ENCODE results near the gene ZNF398.
"Not testable (repeated sequence)": the region's sequence is repeated elsewhere in the genome, so short reads cannot be mapped to it uniquely, and the experiment has no call there.

The ZNF398 gene

GRCh38 chr7:149197675-149198074 is 50.4 kb downstream of the ZNF398 start:
- DNase-seq (ENCODE audit: low spot score), result no peak

GRCh38 chr7:149198161-149198816 is 51.0 kb downstream of the ZNF398 start:
- DNase-seq (ENCODE audit: low spot score), result no peak

GRCh38 chr7:149199234-149199995 is 52.2 kb downstream of the ZNF398 start:
- no peak for DNase-seq (ENCODE audit: low spot score)

- peak; percentile 28 for DNase-seq (ENCODE audit: low spot score)
These were observed 55.6 kb downstream of the ZNF398 start for GRCh38 chr7:149202831-149203231.

- DNase-seq (ENCODE audit: low spot score), result no peak
These were observed 58.6 kb downstream of the ZNF398 start for GRCh38 chr7:149205690-149206381.

GRCh38 chr7:149207324-149208035 is 60.2 kb downstream of the ZNF398 start:
- no peak for DNase-seq (ENCODE audit: low spot score)

GRCh38 chr7:149209518-149210269 is 62.4 kb downstream of the ZNF398 start:
- DNase-seq (ENCODE audit: low spot score), result peak; percentile 65

GRCh38 chr7:149210551-149210950 is 63.3 kb downstream of the ZNF398 start:
- DNase-seq (ENCODE audit: low spot score), result no peak

- DNase-seq (ENCODE audit: low spot score), result no peak
These were observed 66.9 kb downstream of the ZNF398 start for GRCh38 chr7:149214020-149214720.

- DNase-seq (ENCODE audit: low spot score), result no peak
These were observed 69.1 kb downstream of the ZNF398 start for GRCh38 chr7:149216402-149216801.

- DNase-seq (ENCODE audit: low spot score), result no peak
These were observed 70.3 kb downstream of the ZNF398 start for GRCh38 chr7:149217570-149217969.

GRCh38 chr7:149218469-149219420 is 71.5 kb downstream of the ZNF398 start:
- no peak for DNase-seq (ENCODE audit: low spot score)

GRCh38 chr7:149220534-149220933 is 73.3 kb downstream of the ZNF398 start:
- peak; percentile 80 for DNase-seq (ENCODE audit: low spot score)

- DNase-seq (ENCODE audit: low spot score), result no peak
These were observed 75.9 kb downstream of the ZNF398 start for GRCh38 chr7:149223176-149223575.

- DNase-seq (ENCODE audit: low spot score), result no peak
These were observed 76.5 kb downstream of the ZNF398 start for GRCh38 chr7:149223761-149224160.

GRCh38 chr7:149224352-149224751 is 77.1 kb downstream of the ZNF398 start:
- DNase-seq (ENCODE audit: low spot score), result no peak

GRCh38 chr7:149225106-149225505 is 77.9 kb downstream of the ZNF398 start:
- no peak for DNase-seq (ENCODE audit: low spot score)

GRCh38 chr7:149225656-149226055 is 78.4 kb downstream of the ZNF398 start:
- no peak for DNase-seq (ENCODE audit: low spot score)

- not testable (repeated sequence) for DNase-seq (ENCODE audit: low spot score)
These were observed 79.1 kb downstream of the ZNF398 start for GRCh38 chr7:149226366-149226765.
